Neutrophil (primary cell): ENCODE data around the gene HOXA2.

Experiments
- H3K27ac ChIP-seq: fragments of 200-600 bp; sonication (generic); 2 replicates; pipeline ENCODE4 v1.5.1; 2016; ENCODE audit warnings: mild to moderate bottlenecking, moderate library complexity
- H3K27me3 ChIP-seq: fragments of 200-600 bp; sonication (generic); 2 replicates; pipeline ENCODE4 v1.6.0; 2016; ENCODE audit warnings: mild to moderate bottlenecking
- H3K36me3 ChIP-seq: fragments of 200-600 bp; sonication (generic); 2 replicates; pipeline ENCODE4 v1.5.1; 2017
- H3K4me1 ChIP-seq, 2 experiments: fragments of 200-600 bp in 1 of 2; sonication (generic) in 1 of 2; 1 replicate in 1 of 2; 2 replicates in 1 of 2; pipeline versions ENCODE4 v1.5.1 to v1.6.1; 2013 to 2016; ENCODE audit warnings: low read depth in 1 of 2, low read length in 1 of 2, mild to moderate bottlenecking in 1 of 2, moderate library complexity in 1 of 2; ENCODE audit not compliant: control insufficient read depth in 1 of 2, insufficient read depth in 1 of 2
- H3K4me3 ChIP-seq, 2 experiments: fragments of 200-600 bp in 1 of 2; sonication (generic) in 1 of 2; 1 replicate in 1 of 2; 2 replicates in 1 of 2; pipeline ENCODE4 v1.5.1; 2013 to 2016; ENCODE audit warnings: low read depth in 1 of 2, low read length in 1 of 2, mild to moderate bottlenecking in 1 of 2, moderate library complexity in 1 of 2
- H3K9me3 ChIP-seq: fragments of 200-600 bp; sonication (generic); 2 replicates; pipeline ENCODE4 v1.5.1; 2016
- CTCF ChIP-seq: fragments of 200-600 bp; sonication (generic); IDR thresholded peaks from 2 replicates; pipeline ENCODE4 v1.5.1; 2016; ENCODE audit warnings: antibody characterized with exemption

HOXA2 gene

GRCh38 chr7:27128776-27129728, 26.6 kb upstream of the HOXA2 start:
- Histone ChIP-seq H3K4me3 (no peak overlapping the region), H3K36me3 (no peaks in the 10 kb centered on the region), H3K27ac (no peak overlapping the region), H3K4me1 (peaks cover 9 to 11% of the 10 kb centered on the region in 2 experiments), H3K9me3 (no peaks in the 10 kb centered on the region), H3K27me3 (peaks cover 64% of the 10 kb centered on the region)
- no peak for TF ChIP-seq CTCF

- no peak overlapping the region for H3K27ac ChIP-seq
- H3K36me3 ChIP-seq, result no peaks in the 10 kb centered on the region
- H3K9me3 ChIP-seq, result no peaks in the 10 kb centered on the region
- TF ChIP-seq CTCF, result no peak
- peaks cover 5 to 11% of the 10 kb centered on the region in 2 experiments for H3K4me1 ChIP-seq
- H3K4me3 ChIP-seq, result no peak overlapping the region
- peaks cover 63% of the 10 kb centered on the region for H3K27me3 ChIP-seq
Observed at GRCh38 chr7:27128034-27128433, 25.6 kb upstream of the HOXA2 start.

- H3K4me3 ChIP-seq, result no peak overlapping the region
- H3K27ac ChIP-seq, result no peak overlapping the region
- no peak for TF ChIP-seq CTCF
- no peaks in the 10 kb centered on the region for H3K36me3 ChIP-seq
- H3K9me3 ChIP-seq, result no peaks in the 10 kb centered on the region
- H3K4me1 ChIP-seq, result peaks cover 5 to 17% of the 10 kb centered on the region in 2 experiments
- peaks cover 53% of the 10 kb centered on the region for H3K27me3 ChIP-seq
Observed at GRCh38 chr7:27126596-27127327, 24.3 kb upstream of the HOXA2 start.

- peaks cover 0 to 12% of the 10 kb centered on the region in 2 experiments for H3K4me1 ChIP-seq
- no peaks in the 10 kb centered on the region for H3K36me3 ChIP-seq
- no peak for TF ChIP-seq CTCF
- H3K27me3 ChIP-seq, result peaks cover 48% of the 10 kb centered on the region
- H3K9me3 ChIP-seq, result no peaks in the 10 kb centered on the region
- H3K4me3 ChIP-seq, result no peak overlapping the region
- no peak overlapping the region for H3K27ac ChIP-seq
Observed at GRCh38 chr7:27125986-27126394, 23.5 kb upstream of the HOXA2 start.

- no peak for TF ChIP-seq CTCF
- Histone ChIP-seq H3K36me3 (no peaks in the 10 kb centered on the region), H3K4me3 (no peak overlapping the region), H3K27ac (no peak overlapping the region), H3K27me3 (peaks cover 45% of the 10 kb centered on the region), H3K4me1 (peaks cover 0 to 11% of the 10 kb centered on the region in 2 experiments), H3K9me3 (no peaks in the 10 kb centered on the region)
Observed at GRCh38 chr7:27124902-27125689, 22.6 kb upstream of the HOXA2 start.
